Left cardiac atrium (tissue), 4 donors: ENCODE measurements around the gene RSL24D1. TPM values are rescaled to one million over a fixed set of nuclear protein-coding genes. Genes with fewer than 3 reads are reported as not detected.
"Not testable (repeated sequence)": the region's sequence is repeated elsewhere in the genome, so short reads cannot be mapped to it uniquely, and the experiment has no call there.

Experiments used
- ATAC-seq, 2 donors: fragments of 200-7000 bp; cut with Tn5 transposase; one replicate each; pipeline ENCODE4 v1.9.1; 2020; ENCODE audit warnings: mild to moderate bottlenecking in 2 of 2, moderate library complexity in 2 of 2
- DNase-seq: peaks from one replicate; pipeline ENCODE4 v3.0.0-alpha.2; 2020
- intact Hi-C, 2 donors: fragments of 100-400 bp; cut with DNase I; formaldehyde crosslinking; loops; one replicate each; pipeline versions ENCODE4 v1.14.1 to v1.15.1; 2022 to 2023
- total RNA-seq, 2 donors: library from RNA; stranded (reverse); fragmentation: NEBNext Ultra II Directional; extraction: Animal tissue kit (Norgen Biotek cat#: 25700); gene quantifications; one replicate each; pipeline ENCODE4 v1.2.1, GENCODE V29; 2021
- donor health status: DM: no; HTN: yes; CAD: no.
- donor health status: DM: no; HTN: yes; CAD: no; lungs with severe emphysema.
- donor health status: DM: yes; HTN: yes; CAD: no.
- donor health status: Dilated cardiomyopathy.

Gene RSL24D1
- total RNA-seq, 2 donors from 2014 or later, result 43.7 to 52.9 TPM

DNA sequence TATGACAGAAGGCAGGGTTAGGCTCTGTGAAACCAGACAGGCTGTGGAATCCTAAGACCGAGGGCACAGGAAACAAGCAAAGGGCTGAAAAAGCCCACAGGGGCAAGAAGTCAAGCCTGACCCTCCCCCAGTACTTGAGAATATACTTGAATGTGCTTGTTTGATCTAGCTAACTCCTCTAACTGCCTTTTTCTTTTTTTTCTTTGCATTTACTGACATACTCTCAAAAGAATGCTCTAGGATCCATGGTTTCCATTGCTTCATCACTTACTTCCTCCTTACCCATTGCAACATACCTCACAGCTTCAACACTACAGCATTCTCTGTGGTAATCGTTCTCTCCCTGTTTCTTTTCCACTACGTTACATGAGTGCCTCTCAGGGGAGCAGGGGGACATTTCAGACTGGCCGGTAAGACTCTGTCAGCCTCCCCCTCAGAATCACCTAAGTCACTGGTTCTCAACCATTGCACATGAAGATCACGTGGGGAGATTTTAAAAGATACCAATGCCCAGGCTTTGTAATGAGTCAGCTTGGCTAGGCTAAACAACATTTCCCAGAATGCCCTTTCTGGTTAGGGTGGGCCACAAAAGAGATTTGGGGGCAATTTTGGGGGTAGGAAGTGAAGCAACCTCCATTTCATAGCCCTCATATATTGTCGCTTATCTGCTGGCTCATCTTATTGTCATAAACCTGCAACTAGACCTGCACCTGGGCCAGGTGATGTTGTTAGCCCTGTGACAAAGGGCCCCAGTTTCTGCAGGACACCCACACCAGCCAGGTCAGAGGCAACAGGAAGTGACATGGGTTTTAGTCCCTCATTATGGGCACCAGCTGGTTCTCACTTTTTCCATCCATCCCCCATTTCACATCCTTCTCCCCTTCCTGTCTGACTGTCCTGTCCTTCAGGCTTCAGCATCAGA is 24.6 kb upstream of the RSL24D1 start:
- intact Hi-C loops, result loop anchor here (5.0 kb wide), 2 partner anchors 66 to 216 kb away; partner anchors contain the start of gene RAB27A (in 1 of the 2)
- ATAC-seq, result peak; percentile 86 to 91
- no peak for DNase-seq

DNA sequence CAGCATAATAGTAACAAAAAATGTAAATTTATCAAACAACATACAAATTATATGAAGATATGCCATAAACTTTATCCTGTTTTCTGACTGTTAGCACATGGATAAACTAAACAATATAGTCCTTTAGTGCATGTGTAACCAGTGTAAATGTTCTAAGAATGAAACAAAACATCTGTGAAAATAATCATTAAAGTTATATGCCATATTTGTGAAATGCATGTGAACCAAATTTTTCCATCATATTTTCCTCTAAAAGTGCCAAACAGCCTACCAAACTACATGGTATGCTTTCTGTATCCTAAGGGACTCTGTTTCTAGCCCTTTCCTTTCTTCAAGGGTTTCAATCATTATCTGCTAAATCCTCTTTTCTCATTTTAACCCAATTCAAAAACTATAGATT is 23.9 kb upstream of the RSL24D1 start:
- ATAC-seq, result no peak
- intact Hi-C loops, result loop anchor here (5.0 kb wide), 2 partner anchors 67 to 217 kb away; partner anchors contain the start of gene RAB27A (in 1 of the 2)

DNA sequence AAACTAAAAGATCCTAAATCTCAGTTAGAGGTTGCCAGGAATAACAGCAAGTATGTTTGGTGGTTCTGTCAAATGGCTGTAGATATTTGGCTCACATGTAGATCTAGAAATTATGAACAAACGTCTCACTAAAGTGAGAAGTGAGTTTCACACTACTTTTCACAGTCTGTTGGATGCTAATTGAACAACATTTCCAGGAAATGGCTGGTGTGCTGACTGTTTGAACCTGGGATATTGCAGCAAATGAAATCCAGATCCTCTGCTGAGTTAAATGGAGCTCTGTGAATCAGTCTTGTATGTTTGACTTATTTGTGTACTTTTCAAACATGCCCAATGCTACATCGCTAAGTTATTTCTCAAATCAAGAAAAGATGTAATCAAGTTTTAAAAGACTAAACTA is 21.3 kb upstream of the RSL24D1 start:
- ATAC-seq, result no peak
- intact Hi-C loops, result no loop called here
- no peak for DNase-seq

More for the DNA sequence above, 23.9 kb upstream of the RSL24D1 start:
- no peak for DNase-seq

DNA sequence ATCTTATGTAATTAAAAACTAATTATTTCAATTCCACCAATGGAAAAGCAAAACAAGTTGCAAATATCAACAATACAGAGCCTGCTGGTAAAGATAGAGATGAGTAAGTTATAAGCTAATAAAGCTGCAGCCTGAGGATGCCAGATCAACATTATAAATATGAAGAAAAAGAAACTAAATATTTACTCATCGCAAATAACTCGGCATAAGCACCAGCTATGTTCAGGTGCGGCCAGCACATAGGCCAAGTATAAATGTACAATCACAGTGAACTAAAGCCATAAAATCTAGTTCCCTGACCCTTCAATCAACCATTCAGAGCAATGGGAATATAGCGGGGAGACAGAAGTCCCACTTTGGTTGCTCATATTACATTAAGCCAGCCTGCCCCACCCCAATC is 7.7 kb upstream of the RSL24D1 start:
- no peak for ATAC-seq
- intact Hi-C loops, result no loop called here

DNA sequence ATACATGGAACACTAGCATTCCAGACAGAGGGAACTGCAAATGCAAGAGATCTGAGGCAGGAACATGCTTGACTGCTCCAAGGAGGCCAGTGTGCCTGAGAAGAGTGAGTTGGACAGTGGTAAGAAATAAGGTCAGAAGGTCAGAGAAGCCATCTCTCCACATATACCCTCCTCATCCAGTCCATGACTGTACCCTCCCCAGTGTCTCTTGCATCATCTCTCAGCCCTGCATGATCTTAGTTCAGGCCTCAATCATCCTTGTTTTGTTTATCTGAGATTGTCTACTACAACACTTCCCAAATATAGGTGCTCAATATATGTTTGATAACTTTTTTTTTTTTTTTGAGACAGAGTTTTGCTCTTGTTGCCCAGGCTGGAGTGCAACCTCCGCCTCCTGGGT is 5.5 kb upstream of the RSL24D1 start:
- intact Hi-C loops, result no loop called here
- ATAC-seq (no peak), DNase-seq (no peak)

More for the DNA sequence above, 7.7 kb upstream of the RSL24D1 start:
- DNase-seq, result no peak

DNA sequence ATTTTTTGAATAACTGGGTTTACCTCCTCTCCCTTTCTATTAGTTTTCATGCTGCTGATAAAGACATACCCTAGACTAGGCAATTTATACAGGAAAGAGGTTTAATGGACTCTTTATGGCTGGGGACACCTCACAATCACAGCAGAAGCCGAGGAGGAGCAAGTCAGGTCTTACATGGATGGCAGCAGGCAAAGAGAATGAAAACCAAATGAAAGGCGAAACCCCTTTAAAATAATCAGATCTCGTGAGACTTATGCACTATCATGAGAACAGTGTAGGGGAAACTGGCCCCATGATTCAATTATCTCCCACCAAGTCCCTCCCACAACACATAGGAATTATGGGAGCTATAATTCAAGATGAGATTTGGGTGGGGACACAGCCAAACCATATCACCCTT is 2.0 kb upstream of the RSL24D1 start:
- ATAC-seq (no peak), DNase-seq (no peak)
- intact Hi-C loops, result no loop called here

DNA sequence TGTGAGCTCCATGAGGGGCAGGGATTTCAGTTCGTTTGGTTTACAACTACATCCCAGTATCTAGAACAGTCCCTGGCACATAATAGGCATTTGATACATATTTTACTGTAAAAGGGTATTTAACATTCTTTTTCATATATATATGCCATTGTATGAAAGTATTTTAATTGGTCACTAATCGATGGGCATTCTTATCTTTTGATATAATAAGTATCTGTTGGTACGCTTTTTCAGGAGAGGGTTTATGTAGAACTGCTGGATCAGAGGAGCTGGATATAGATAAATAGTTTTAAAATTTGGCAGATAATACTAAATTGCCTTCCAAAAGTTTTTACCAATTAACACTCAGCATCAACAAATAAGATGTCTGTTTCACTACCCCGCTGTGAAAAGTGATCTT is 978 bp upstream of the RSL24D1 start:
- DNase-seq (no peak), ATAC-seq (no peak)
- intact Hi-C loops, result no loop called here

DNA sequence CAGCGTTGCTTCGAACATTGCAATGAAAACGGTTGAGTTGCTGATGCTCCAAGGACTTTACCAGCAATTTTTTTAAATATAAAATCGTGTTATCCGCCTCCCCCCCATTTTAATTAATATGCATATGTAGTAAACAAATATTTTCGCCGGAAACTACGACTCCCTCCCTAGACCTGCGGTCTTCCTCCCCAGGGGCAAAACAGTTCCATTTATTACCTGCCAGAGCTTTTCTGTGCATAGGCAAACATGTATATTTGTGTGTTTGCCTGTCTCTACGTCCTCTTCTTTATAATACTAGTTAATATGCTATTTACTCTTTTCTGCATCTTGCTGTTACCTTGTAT is 593 bp upstream of the RSL24D1 start:
- DNase-seq (no peak), ATAC-seq (no peak)
- intact Hi-C loops, result no loop called here

DNA sequence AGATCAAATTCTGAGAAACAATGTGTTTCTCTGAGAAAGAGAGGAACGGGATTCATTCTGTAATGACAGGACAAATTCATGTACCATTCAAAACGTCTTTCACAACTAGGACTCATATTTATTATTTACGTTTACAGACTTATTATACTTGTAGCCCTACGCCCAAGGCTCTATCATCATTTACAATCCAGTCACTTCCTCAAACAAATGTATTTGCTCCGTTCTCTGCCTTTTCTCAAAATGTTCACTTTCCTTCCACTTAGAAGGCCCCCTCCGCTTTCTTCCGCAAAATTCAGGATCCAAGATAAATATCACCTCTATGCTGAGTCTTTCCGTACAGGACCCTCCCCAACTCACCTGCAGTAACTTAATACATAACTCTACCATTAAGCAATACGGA is 745 bp downstream of the RSL24D1 start:
- intact Hi-C loops, result no loop called here
- DNase-seq, result no peak
- no peak for ATAC-seq

DNA sequence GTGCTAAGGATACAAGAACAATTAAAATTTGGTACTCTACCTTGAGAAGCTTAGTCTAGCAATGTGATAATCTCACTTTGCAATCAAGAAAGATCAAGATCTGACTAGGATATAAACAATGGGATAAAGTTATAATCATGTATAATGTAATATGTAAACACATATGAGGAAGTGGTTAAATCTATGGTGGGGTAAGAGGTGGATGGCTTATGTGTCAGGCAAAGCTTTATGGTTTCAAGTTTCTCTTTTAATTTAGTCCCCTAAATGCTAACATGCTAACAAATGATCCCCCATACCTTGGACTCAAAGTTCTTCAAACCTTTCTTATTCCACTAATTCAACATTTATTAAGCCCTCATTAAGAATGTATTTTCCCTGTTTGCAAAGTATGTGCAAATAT is 2.5 kb downstream of the RSL24D1 start:
- DNase-seq (no peak), ATAC-seq (no peak)
- intact Hi-C loops, result no loop called here

DNA sequence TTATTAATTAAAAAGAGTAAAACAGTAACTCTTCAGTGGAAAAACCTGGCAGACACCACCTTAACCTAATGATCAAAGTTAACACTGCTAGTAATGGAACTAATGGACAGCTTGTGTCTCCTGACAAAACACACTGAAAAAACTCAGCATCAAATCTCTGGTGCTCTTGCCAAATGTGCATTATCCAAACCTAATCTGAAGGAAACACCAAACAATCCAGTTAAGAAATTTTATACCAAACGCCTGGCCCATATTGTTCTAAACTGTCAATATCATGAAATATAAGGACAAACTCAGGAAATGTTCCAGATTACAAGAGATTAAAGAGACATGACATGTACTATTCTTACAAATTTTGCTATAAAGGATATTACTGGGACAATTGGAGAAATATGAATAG is 10.4 kb downstream of the RSL24D1 start:
- DNase-seq (no peak), ATAC-seq (no peak)
- intact Hi-C loops, result no loop called here

DNA sequence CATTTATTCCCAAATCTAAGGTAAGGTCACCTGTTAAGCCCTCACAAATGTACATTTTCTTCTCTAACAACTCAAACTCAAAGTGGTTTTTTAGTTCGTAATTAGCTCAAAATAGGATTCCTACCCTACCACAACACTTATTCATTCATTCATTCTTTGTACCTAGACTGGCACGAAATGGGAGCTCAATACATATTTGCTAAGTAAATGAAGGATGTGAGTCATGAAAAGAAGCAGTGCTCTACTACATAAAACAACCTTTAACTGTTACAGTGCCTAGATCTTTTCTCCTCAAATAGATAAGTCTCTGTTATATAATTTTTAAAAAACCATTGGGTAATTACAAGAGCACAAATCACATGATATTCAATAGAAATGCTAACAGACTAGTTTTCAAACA is 13.1 kb downstream of the RSL24D1 start:
- intact Hi-C loops, result no loop called here
- ATAC-seq (no peak), DNase-seq (no peak)

DNA sequence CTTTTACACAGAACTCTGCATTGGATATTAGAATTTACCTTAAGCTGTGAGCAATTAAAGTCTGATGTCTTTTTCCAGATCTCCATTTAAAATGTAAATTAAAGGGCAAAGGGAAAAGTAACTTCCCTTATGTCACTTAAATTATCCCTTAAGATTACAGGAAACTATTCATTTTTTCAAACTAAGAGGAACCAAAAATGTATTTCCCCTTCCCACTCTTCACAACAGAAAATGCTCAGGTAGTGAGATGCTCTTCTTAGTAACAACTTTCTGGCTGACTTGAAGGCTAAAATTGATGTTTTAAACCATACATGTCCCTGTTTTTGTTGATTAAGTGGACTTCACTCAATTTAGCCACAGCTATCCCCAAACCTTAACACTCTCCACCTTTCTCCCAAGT is 17.6 kb downstream of the RSL24D1 start:
- no peak for DNase-seq
- no peak for ATAC-seq
- intact Hi-C loops, result no loop called here

DNA sequence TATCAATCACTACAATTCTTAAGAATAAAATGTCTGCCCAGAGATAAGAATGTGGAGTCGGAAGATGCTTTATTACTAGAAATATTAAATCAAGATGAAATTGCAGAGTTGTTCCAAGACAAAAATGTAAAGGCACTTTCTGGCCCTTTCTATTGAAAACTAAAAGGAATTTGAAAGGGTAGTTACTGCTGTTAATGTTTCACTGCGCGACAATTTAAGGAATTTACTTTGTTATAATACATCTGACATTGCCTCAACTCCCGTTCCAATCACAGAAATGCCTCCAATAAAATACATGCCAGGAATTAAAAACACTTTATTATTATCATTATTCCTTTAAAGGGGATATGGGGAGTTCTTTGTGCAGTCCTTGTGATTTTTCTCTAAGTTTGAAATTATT is 26.4 kb downstream of the RSL24D1 start:
- intact Hi-C loops, result no loop called here
- ATAC-seq, result no peak

DNA sequence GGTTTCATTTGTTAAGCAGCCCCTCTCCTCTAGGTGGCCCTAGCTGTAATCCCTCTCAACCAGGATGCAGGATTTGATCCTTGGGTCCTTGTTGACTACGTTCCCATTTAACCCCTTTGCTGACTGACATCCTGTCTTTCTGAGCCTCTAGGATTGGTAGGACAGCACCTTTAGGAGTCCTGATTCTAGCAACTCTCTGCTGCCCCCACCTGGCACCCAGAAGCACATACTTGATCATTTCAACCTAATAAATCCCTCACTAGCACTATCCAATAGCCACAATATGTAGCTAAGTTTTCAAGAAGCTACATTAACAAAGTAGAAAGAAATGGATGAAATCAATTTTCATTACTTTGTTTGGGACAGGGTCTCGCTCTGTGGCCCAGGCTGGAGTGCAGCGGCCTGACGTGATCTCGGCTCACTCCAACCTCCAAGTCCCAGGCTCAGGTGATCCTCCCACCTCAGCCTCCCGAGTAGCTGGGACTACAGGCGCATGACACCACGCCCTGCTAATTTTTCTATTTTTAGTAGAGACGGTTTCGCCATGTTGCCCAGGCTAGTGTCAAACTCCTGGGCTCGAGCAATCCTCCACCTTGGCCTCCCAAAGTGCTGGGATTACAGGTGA is 28.3 kb downstream of the RSL24D1 start:
- intact Hi-C loops, result loop anchor here in 1 of 2 donors (10.0 kb wide), 1 partner anchor 1204 kb away; no protein-coding TSS in a partner anchor
- peak in 1 of 2 donors; percentile 53 for ATAC-seq
- peak; percentile 53 for DNase-seq

More for the DNA sequence above, 26.4 kb downstream of the RSL24D1 start:
- no peak for DNase-seq

DNA sequence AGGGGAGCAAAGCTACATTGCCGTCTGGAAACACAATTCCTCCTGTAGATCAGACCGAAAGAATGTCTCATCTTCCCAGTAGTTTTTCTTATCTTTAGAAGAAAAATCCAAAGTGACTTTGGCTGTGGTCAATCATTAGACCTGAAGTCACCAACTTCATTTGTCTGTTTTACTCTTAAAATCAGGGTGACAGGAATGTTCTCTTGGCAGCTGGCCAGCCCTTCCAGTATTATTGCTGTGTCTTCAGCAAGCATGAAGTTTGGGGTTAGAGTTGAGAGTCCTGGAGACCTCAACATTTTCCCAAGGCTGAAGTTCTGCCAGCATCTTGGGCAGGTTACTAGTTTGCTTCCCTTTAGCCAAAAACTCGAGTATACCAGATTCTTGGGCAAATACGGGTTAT is 32.5 kb downstream of the RSL24D1 start:
- intact Hi-C loops, result loop anchor here in 1 of 2 donors (10.0 kb wide), 1 partner anchor 1199 kb away; no protein-coding TSS in a partner anchor
- DNase-seq, result no peak
- no peak for ATAC-seq

DNA sequence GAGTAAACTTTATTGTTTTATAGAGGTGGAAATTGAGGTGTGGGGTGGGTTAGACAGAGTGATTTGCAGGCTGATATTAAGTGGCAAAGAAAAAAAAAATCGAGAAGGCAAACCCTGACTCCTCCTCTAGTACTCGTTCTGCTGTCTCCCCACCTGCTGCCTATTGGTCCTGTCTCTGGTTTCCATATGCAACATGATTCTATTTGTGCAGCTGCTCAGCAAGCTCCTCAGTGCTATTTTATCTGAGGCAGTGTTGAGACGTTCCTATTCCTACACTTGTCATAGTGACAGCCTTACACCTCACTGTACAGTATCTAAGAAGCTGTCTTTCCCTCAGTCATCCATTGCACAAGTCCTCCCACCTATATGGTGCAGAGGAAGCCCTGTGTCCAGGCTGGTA is 45.1 kb downstream of the RSL24D1 start:
- intact Hi-C loops, result no loop called here
- no peak for DNase-seq
- no peak for ATAC-seq

DNA sequence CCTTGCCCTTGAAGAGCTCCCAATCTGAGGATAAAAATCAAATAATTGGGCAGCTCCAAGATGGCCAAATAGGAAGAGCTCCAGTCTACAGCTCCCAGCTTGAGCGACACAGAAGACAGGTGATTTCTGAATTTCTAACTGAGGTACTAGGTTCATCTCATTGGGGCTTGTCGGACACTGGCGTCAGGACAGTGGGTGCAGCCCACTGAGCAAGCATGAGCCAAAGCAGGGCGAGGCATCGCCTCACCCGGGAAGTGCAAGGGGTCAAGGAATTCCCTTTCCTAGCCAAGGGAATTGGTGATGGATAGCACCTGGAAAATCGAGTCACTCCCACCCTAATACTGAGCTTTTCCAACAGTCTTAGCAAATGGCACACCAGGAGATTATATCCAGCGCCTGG is 53.6 kb downstream of the RSL24D1 start:
- DNase-seq, intact Hi-C loops: not testable (repeated sequence)

DNA sequence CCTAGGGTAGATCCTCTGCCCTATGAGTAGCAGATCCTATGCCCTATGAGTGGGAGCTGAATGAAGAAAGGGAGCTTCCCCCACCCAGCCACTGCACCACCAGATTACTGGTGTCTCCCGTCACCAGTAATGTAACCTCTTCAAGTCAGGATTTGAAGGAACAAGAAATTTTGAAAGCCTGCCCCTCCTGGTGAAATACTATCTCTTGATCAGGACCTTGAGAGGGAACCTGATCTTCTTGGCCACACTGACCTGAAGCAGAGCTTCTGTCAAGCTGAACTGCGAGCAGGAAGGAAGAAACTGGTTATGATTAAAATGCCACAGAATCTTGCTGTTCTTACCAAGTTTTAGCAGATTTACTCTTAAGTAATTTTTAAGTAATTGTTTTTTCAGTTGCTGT is 62.8 kb downstream of the RSL24D1 start:
- DNase-seq (no peak), ATAC-seq (no peak)

More for the DNA sequence above, 53.6 kb downstream of the RSL24D1 start:
- not testable (repeated sequence) for ATAC-seq

DNA sequence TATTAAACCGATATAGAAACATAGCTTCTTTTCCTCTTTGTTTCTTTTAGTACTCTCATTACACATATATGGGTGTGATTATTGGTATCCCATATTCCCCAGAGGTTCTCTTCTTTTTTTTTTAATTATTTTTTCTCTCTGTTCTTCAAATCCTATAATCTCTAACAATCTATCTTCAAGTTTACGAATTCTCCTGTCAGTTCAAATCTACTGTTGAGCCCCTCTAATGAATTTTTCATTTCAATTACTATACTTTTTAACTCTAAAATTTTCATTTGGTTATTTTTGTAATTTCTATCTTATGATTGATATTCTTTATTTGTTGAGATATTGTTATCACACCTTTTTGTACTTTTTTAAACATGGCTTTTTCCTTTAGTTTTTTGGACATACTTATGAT is 64.1 kb downstream of the RSL24D1 start:
- intact Hi-C loops, result no loop called here
- ATAC-seq (no peak), DNase-seq (no peak)

More for the DNA sequence above, 62.8 kb downstream of the RSL24D1 start:
- intact Hi-C loops, result no loop called here
